ENCODE measurements around the gene NINL. TPM values are rescaled to one million over a fixed set of nuclear protein-coding genes. Genes with fewer than 3 reads are reported as not detected.

The NINL gene
- total RNA-seq, 6 experiments from 2014 or later: 3.6 to 16.0 (median 7.1) TPM

GRCh38 chr20:25407311-25408169 lies 177.8 kb downstream of the NINL start, which contains the start of gene GINS1:
GINS1 (plus strand) TSS chr20:25407673; CDS start chr20:25407821, 148 bp downstream.
- intact Hi-C loops (cut with DNase I): no loop called here
- 1% methylated on average over 20 of the region's 56 CpGs for WGBS (ENCODE audit: insufficient coverage, low coverage, low lambda C conversion rate, missing lambda C conversion rate)
- ATAC-seq: peak; percentile 94 to 100 (median 98)
- peak; percentile 85 to 87 (median 86) for DNase-seq
- Histone ChIP-seq H3K9me3 (no peaks in the 10 kb centered on the region), H3K4me1 (peaks cover 0 to 7% (median 3%) of the 10 kb centered on the region in 4 donors), H3K36me3 (no peaks in the 10 kb centered on the region), H3K27ac (no peak within 1 kb of the TSS), H3K27me3 (no peaks in the 10 kb centered on the region), H3K4me3 (peak within 1 kb of the TSS; percentile 26 to 77 (median 68))
- TF ChIP-seq POLR2A (IDR thresholded peaks at IDR 0.05) (peak; percentile 14), CTCF (IDR thresholded peaks at IDR 0.05) (peak in 1 of 4 donors; percentile 14)

Small RNA genes lying within 50 kb of the gene (small RNA-seq; reads per million reads assigned to genes)
- gene RNU6ATAC17P: 0 reads per million in 2 experiments

Other genes with a start within 250 kb of the NINL start
- 10 to 100 TPM; 16.1 to 23.6 (median 18.7) TPM for gene ABHD12, start 194.7 kb downstream of the NINL start, total RNA-seq
- gene GINS1, start 177.9 kb downstream of the NINL start, total RNA-seq: 1 to 10 TPM in 2 of 6 experiments, under 1 TPM in 4; 0.37 to 3.5 (median 0.76) TPM
- 1 to 10 TPM; 1.8 to 3.3 (median 2.4) TPM for gene NANP, start 38.5 kb upstream of the NINL start, total RNA-seq
- gene ZNF337, start 111.3 kb upstream of the NINL start, total RNA-seq: 1 to 10 TPM; 2.9 to 4.8 (median 4.3) TPM

Data from right lobe of liver (tissue), 6 donors.